ENCODE results near the gene SYNPR.

The SYNPR gene

GRCh38 chr3:63528325-63529000, 250.4 kb downstream of the SYNPR start:
- no peak for DNase-seq (ENCODE audit: low read depth)
- TF ChIP-seq MAX (IDR thresholded peaks at IDR 0.05; ENCODE audit: low read depth, low read length) (no peak), CTCF (IDR thresholded peaks at IDR 0.05; ENCODE audit: low read depth, low read length) (no peak), MYC (IDR thresholded peaks at IDR 0.05; ENCODE audit: low read depth, low read length) (no peak), POLR2A (IDR thresholded peaks at IDR 0.05; ENCODE audit: extremely low read depth, insufficient read length) (no peak)
- no peak overlapping the region for H3K4me3 ChIP-seq (ENCODE audit: low read depth, low read length)

- DNase-seq (ENCODE audit: low read depth) = no peak
- no peak overlapping the region for H3K4me3 ChIP-seq (ENCODE audit: low read depth, low read length)
- no peak for TF ChIP-seq MYC (IDR thresholded peaks at IDR 0.05; ENCODE audit: low read depth, low read length)
- no peak for TF ChIP-seq CTCF (IDR thresholded peaks at IDR 0.05; ENCODE audit: low read depth, low read length)
- TF ChIP-seq MAX (IDR thresholded peaks at IDR 0.05; ENCODE audit: low read depth, low read length) = no peak
These were observed 254.4 kb downstream of the SYNPR start for GRCh38 chr3:63532521-63532920.

GRCh38 chr3:63538919-63539318, 260.8 kb downstream of the SYNPR start:
- DNase-seq (ENCODE audit: low read depth) = no peak
- H3K4me3 ChIP-seq (ENCODE audit: low read depth, low read length) = no peak overlapping the region

GRCh38 chr3:63555767-63556166, 277.7 kb downstream of the SYNPR start:
- no peak overlapping the region for H3K4me3 ChIP-seq (ENCODE audit: low read depth, low read length)
- DNase-seq (ENCODE audit: low read depth) = no peak
- TF ChIP-seq CTCF (IDR thresholded peaks at IDR 0.05; ENCODE audit: low read depth, low read length) (no peak), MYC (IDR thresholded peaks at IDR 0.05; ENCODE audit: low read depth, low read length) (no peak), MAX (IDR thresholded peaks at IDR 0.05; ENCODE audit: low read depth, low read length) (no peak)

More at GRCh38 chr3:63538919-63539318, 260.8 kb downstream of the SYNPR start:
- TF ChIP-seq POLR2A (IDR thresholded peaks at IDR 0.05; ENCODE audit: extremely low read depth, insufficient read length) (no peak), MYC (IDR thresholded peaks at IDR 0.05; ENCODE audit: low read depth, low read length) (no peak), CTCF (IDR thresholded peaks at IDR 0.05; ENCODE audit: low read depth, low read length) (no peak), MAX (IDR thresholded peaks at IDR 0.05; ENCODE audit: low read depth, low read length) (no peak)

GRCh38 chr3:63556401-63556800, 278.3 kb downstream of the SYNPR start:
- no peak overlapping the region for H3K4me3 ChIP-seq (ENCODE audit: low read depth, low read length)
- no peak for DNase-seq (ENCODE audit: low read depth)
- TF ChIP-seq MAX (IDR thresholded peaks at IDR 0.05; ENCODE audit: low read depth, low read length) (no peak), POLR2A (IDR thresholded peaks at IDR 0.05; ENCODE audit: extremely low read depth, insufficient read length) (no peak), MYC (IDR thresholded peaks at IDR 0.05; ENCODE audit: low read depth, low read length) (no peak), CTCF (IDR thresholded peaks at IDR 0.05; ENCODE audit: low read depth, low read length) (no peak)

Data from NB4 (cell line).